Aorta (tissue), 5 donors: ENCODE measurements around the gene DOK6. TPM values are rescaled to one million over a fixed set of nuclear protein-coding genes. Genes with fewer than 3 reads are reported as not detected.

Experiments
- ATAC-seq: fragments of 200-7000 bp; cut with Tn5 transposase; one replicate; pipeline ENCODE4 v1.9.1; 2022; ENCODE audit warnings: moderate library complexity; ENCODE audit not compliant: low FRiP score
- DNase-seq, 2 donors: peaks; one replicate each; pipeline ENCODE4 v3.0.0-alpha.2; 2020
- H3K27ac ChIP-seq, 2 donors: one replicate each; pipeline ENCODE4 v1.5.1; 2013; ENCODE audit warnings: low read length in 2 of 2, mild to moderate bottlenecking in 2 of 2, moderate library complexity in 2 of 2, control low read depth in 1 of 2, inconsistent platforms in 1 of 2, low read depth in 1 of 2
- H3K27me3 ChIP-seq, 2 donors: one replicate each; pipeline ENCODE4 v1.6.1; 2013; ENCODE audit warnings: control low read depth in 1 of 2, low read length in 1 of 2, mild to moderate bottlenecking in 1 of 2, moderate library complexity in 1 of 2; ENCODE audit not compliant: insufficient read depth in 2 of 2, control insufficient read depth in 1 of 2
- H3K36me3 ChIP-seq, 2 donors: one replicate each; pipeline ENCODE4 v1.6.1; 2013; ENCODE audit warnings: control low read depth in 1 of 2, low read length in 1 of 2, mild to moderate bottlenecking in 1 of 2; ENCODE audit not compliant: insufficient read depth in 2 of 2, control insufficient read depth in 1 of 2
- H3K4me1 ChIP-seq, 2 donors: one replicate each; pipeline ENCODE4 v1.6.1; 2013; ENCODE audit warnings: low read length in 2 of 2, control low read depth in 1 of 2, mild to moderate bottlenecking in 1 of 2, moderate library complexity in 1 of 2; ENCODE audit not compliant: insufficient read depth in 2 of 2, control insufficient read depth in 1 of 2
- H3K4me3 ChIP-seq, 2 donors: one replicate each; pipeline ENCODE4 v1.5.1; 2013; ENCODE audit warnings: low read length in 2 of 2, control low read depth in 1 of 2, mild to moderate bottlenecking in 1 of 2
- H3K9me3 ChIP-seq: one replicate; pipeline ENCODE4 v1.6.1; 2013; ENCODE audit warnings: mild to moderate bottlenecking, low read length; ENCODE audit not compliant: control insufficient read depth
- WGBS, 2 donors: extraction: QIAGEN DNeasy Blood & Tissue Kit; methylation state at CpG; one replicate each; pipeline ENCODE4 v1.1.7; 2013; 5-methylcytosine and 5-hydroxymethylcytosine counted together
- intact Hi-C, 2 donors: fragments of 100-400 bp; cut with DNase I; formaldehyde crosslinking; loops; one replicate each; pipeline versions ENCODE4 v1.14.2 to v1.15.0; 2022
- polyA plus RNA-seq, 2 donors: library from polyadenylated mRNA; stranded (reverse); fragments of 200-250 nt; gene quantifications; one replicate each; pipeline ENCODE4 v1.2.3, GENCODE V29; 2013
- total RNA-seq, 2 donors: library from RNA; stranded (reverse); fragmentation: NEBNext Ultra II Directional; extraction: Animal tissue kit (Norgen Biotek cat#: 25700); gene quantifications; one replicate each; pipeline ENCODE4 v1.2.1, GENCODE V29; 2021
- donor health status: healthy with polysubstance abuse.
- donor health status: Bipolar disorder and iron deficiency.
- donor health status: DM: no; HTN: no; CAD: no.
- donor health status: DM: no; HTN: no; CAD: no.
- donor health status: DM: yes; HTN: yes; CAD: no.

Gene DOK6
- total and polyA plus RNA-seq, 4 donors, result 1.2 to 6.3 (median 3.9) TPM

- Histone ChIP-seq H3K4me1 (no peaks in the 10 kb centered on the region), H3K27ac (no peak overlapping the region), H3K9me3 (no peaks in the 10 kb centered on the region), H3K27me3 (no peaks in the 10 kb centered on the region), H3K4me3 (no peak overlapping the region), H3K36me3 (no peaks in the 10 kb centered on the region)
- ATAC-seq, result no peak
- WGBS, 2 donors, result 45 to 54% methylated on average over 4 of the region's 4 CpGs
- intact Hi-C loops, result no loop called here
- no peak for DNase-seq
Observed at GRCh38 chr18:69626643-69627242, 226.1 kb downstream of the DOK6 start.

GRCh38 chr18:69628774-69629359 is 228.2 kb downstream of the DOK6 start:
- DNase-seq (no peak), ATAC-seq (no peak)
- Histone ChIP-seq H3K4me1 (no peaks in the 10 kb centered on the region), H3K9me3 (no peaks in the 10 kb centered on the region), H3K36me3 (no peaks in the 10 kb centered on the region), H3K4me3 (no peak overlapping the region), H3K27me3 (no peaks in the 10 kb centered on the region), H3K27ac (no peak overlapping the region)
- intact Hi-C loops, result no loop called here
- 63 to 65% methylated on average over 2 of the region's 2 CpGs for WGBS, 2 donors

GRCh38 chr18:69631281-69631680 is 230.6 kb downstream of the DOK6 start:
- no peak for DNase-seq
- Histone ChIP-seq H3K4me1 (no peaks in the 10 kb centered on the region), H3K9me3 (no peaks in the 10 kb centered on the region), H3K27me3 (no peaks in the 10 kb centered on the region), H3K27ac (no peak overlapping the region), H3K36me3 (no peaks in the 10 kb centered on the region), H3K4me3 (no peak overlapping the region)
- ATAC-seq, result no peak
- intact Hi-C loops, result no loop called here
- 18 to 33% methylated on average over 3 of the region's 3 CpGs for WGBS, 2 donors

- 92 to 96% methylated on average over 2 of the region's 2 CpGs for WGBS, 2 donors
- ATAC-seq (no peak), DNase-seq (no peak)
- Histone ChIP-seq H3K36me3 (no peaks in the 10 kb centered on the region), H3K4me3 (no peak overlapping the region), H3K27me3 (no peaks in the 10 kb centered on the region), H3K4me1 (no peaks in the 10 kb centered on the region), H3K9me3 (no peaks in the 10 kb centered on the region), H3K27ac (no peak overlapping the region)
- intact Hi-C loops, result no loop called here
Observed at GRCh38 chr18:69635482-69635881, 234.8 kb downstream of the DOK6 start.

- H3K4me1 ChIP-seq, result no peaks in the 10 kb centered on the region
- no peak overlapping the region for H3K27ac ChIP-seq
- WGBS, 2 donors, result 85 to 93% methylated on average over 6 of the region's 6 CpGs
- no peak for DNase-seq
- H3K36me3 ChIP-seq, result no peaks in the 10 kb centered on the region
- intact Hi-C loops, result no loop called here
- no peak overlapping the region for H3K4me3 ChIP-seq
- H3K9me3 ChIP-seq, result no peaks in the 10 kb centered on the region
- ATAC-seq, result no peak
- no peaks in the 10 kb centered on the region for H3K27me3 ChIP-seq
Observed at GRCh38 chr18:69636529-69637301, 236.0 kb downstream of the DOK6 start.

- Histone ChIP-seq H3K36me3 (no peaks in the 10 kb centered on the region), H3K4me3 (no peak overlapping the region), H3K4me1 (no peaks in the 10 kb centered on the region), H3K27ac (no peak overlapping the region), H3K27me3 (no peaks in the 10 kb centered on the region), H3K9me3 (no peaks in the 10 kb centered on the region)
- DNase-seq (no peak), ATAC-seq (no peak)
- WGBS, 2 donors, result 75 to 100% methylated on average over 1 of the region's 1 CpG
- intact Hi-C loops, result no loop called here
Observed at GRCh38 chr18:69638056-69638455, 237.4 kb downstream of the DOK6 start.

GRCh38 chr18:69647702-69648101 is 247.0 kb downstream of the DOK6 start:
- Histone ChIP-seq H3K9me3 (no peaks in the 10 kb centered on the region), H3K27me3 (no peaks in the 10 kb centered on the region), H3K4me3 (no peak overlapping the region), H3K36me3 (no peaks in the 10 kb centered on the region), H3K27ac (no peak overlapping the region), H3K4me1 (no peaks in the 10 kb centered on the region)
- no peak for ATAC-seq
- 45 to 53% methylated on average over 3 of the region's 3 CpGs for WGBS, 2 donors
- no peak for DNase-seq
- intact Hi-C loops, result no loop called here

GRCh38 chr18:69648486-69648885 is 247.8 kb downstream of the DOK6 start:
- ATAC-seq (no peak), DNase-seq (no peak)
- WGBS, 2 donors, result 48 to 53% methylated on average over 3 of the region's 3 CpGs
- Histone ChIP-seq H3K9me3 (no peaks in the 10 kb centered on the region), H3K27me3 (no peaks in the 10 kb centered on the region), H3K36me3 (no peaks in the 10 kb centered on the region), H3K4me1 (no peaks in the 10 kb centered on the region), H3K4me3 (no peak overlapping the region), H3K27ac (no peak overlapping the region)
- intact Hi-C loops, result no loop called here

- no peaks in the 10 kb centered on the region for H3K27me3 ChIP-seq
- H3K4me3 ChIP-seq, result no peak overlapping the region
- no peaks in the 10 kb centered on the region for H3K36me3 ChIP-seq
- DNase-seq (no peak), ATAC-seq (no peak)
- no peaks in the 10 kb centered on the region for H3K4me1 ChIP-seq
- no peaks in the 10 kb centered on the region for H3K9me3 ChIP-seq
- 85 to 91% methylated on average over 2 of the region's 2 CpGs for WGBS, 2 donors
- H3K27ac ChIP-seq, result no peak overlapping the region
- intact Hi-C loops, result no loop called here
Observed at GRCh38 chr18:69649684-69650083, 249.0 kb downstream of the DOK6 start.
